Measurements from ENCODE around the gene JAK3.
A peak's percentile ranks its signal among the peaks of the same experiment; 100 is the strongest.

Gene JAK3

GRCh38 chr19:17841810-17842662, 5.7 kb downstream of the JAK3 start:
- DNase-seq: peak; percentile 26 to 96 (median 78)

GRCh38 chr19:17841371-17841809, 6.4 kb downstream of the JAK3 start:
- intact Hi-C loops (cut with DNase I): no loop called here

More at GRCh38 chr19:17841810-17842662, 5.7 kb downstream of the JAK3 start:
- intact Hi-C loops (cut with DNase I): no loop called here

GRCh38 chr19:17840019-17840418, 7.8 kb downstream of the JAK3 start:
- intact Hi-C loops (cut with DNase I): no loop called here
- no peak for DNase-seq

More at GRCh38 chr19:17841371-17841809, 6.4 kb downstream of the JAK3 start:
- no peak for DNase-seq

- no peak for DNase-seq
- intact Hi-C loops (cut with DNase I): no loop called here
Measured at GRCh38 chr19:17837972-17838371, 9.8 kb downstream of the JAK3 start.

GRCh38 chr19:17836530-17836929, 11.3 kb downstream of the JAK3 start:
- intact Hi-C loops (cut with DNase I): no loop called here
- DNase-seq: no peak

GRCh38 chr19:17835182-17836006, 12.4 kb downstream of the JAK3 start:
- DNase-seq: no peak
- intact Hi-C loops (cut with DNase I): no loop called here

- intact Hi-C loops (cut with DNase I): no loop called here
- no peak for DNase-seq
Measured at GRCh38 chr19:17834350-17835181, 13.2 kb downstream of the JAK3 start.

GRCh38 chr19:17832443-17833208, 15.2 kb downstream of the JAK3 start:
- intact Hi-C loops (cut with DNase I): no loop called here
- DNase-seq: no peak

GRCh38 chr19:17831419-17831888, 16.3 kb downstream of the JAK3 start:
- peak in 5 of 10 donors; percentile 11 to 88 (median 23) for DNase-seq
- intact Hi-C loops (cut with DNase I): no loop called here

GRCh38 chr19:17830567-17831418, 17.0 kb downstream of the JAK3 start:
- intact Hi-C loops (cut with DNase I): no loop called here
- DNase-seq: peak; percentile 48 to 99 (median 89)

GRCh38 chr19:17829855-17830566, 17.8 kb downstream of the JAK3 start:
- peak in 7 of 10 donors; percentile 31 to 94 (median 52) for DNase-seq

GRCh38 chr19:17826508-17827056, 21.2 kb downstream of the JAK3 start:
- no peak for DNase-seq
- intact Hi-C loops (cut with DNase I): no loop called here

More at GRCh38 chr19:17829855-17830566, 17.8 kb downstream of the JAK3 start:
- intact Hi-C loops (cut with DNase I): no loop called here

- DNase-seq: no peak
- intact Hi-C loops (cut with DNase I): no loop called here
Measured at GRCh38 chr19:17824339-17824738, 23.4 kb downstream of the JAK3 start.

GRCh38 chr19:17821190-17821589, 26.6 kb downstream of the JAK3 start, which contains the start of gene INSL3:
TSS of gene INSL3 (minus strand) at chr19:17821519. CDS start at chr19:17821506, 13 bp downstream.
- intact Hi-C loops (cut with DNase I): no loop called here
- DNase-seq: no peak

GRCh38 chr19:17817668-17818363, 30.0 kb downstream of the JAK3 start:
- no peak for DNase-seq
- intact Hi-C loops (cut with DNase I): no loop called here

- DNase-seq: no peak
- intact Hi-C loops (cut with DNase I): no loop called here
Measured at GRCh38 chr19:17812099-17812498, 35.7 kb downstream of the JAK3 start.

GRCh38 chr19:17811681-17812080, 36.1 kb downstream of the JAK3 start:
- intact Hi-C loops (cut with DNase I): no loop called here
- no peak for DNase-seq

Measured in posterior cingulate gyrus (tissue), 11 donors.